ENCODE data around the gene TNFRSF19. TPM values are rescaled to one million over a fixed set of nuclear protein-coding genes. Genes with fewer than 3 reads are reported as not detected.

The TNFRSF19 gene
- total RNA-seq, 2 donors from 2014 or later: 0.28 TPM; not detected in 1

DNA sequence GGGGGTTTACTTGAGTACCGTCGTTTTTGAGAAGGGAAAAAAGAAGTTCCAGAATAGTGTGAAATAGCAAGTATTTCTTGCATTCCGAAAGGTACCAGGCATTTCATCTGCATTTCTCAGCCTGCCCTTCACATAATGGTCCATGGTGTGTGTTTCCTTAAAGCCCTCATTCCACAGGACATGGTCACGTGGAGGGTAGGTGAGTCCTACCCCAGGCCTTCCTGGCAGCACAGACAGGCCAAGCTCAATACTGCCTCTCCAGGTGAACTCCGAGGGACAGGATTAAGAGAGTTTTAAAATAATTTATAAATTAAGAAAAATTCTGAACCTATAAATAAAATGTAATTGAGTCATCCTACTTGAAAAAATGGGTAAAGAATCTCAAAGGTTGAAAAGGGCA is 64.7 kb downstream of the TNFRSF19 start:
- H3K27me3 Mint-ChIP-seq: peaks cover 4% of the 10 kb centered on the region
- no peak for ATAC-seq (replicated peaks)
- H3K4me1 Mint-ChIP-seq: no peaks in the 10 kb centered on the region
- no peaks in the 10 kb centered on the region for H3K36me3 Mint-ChIP-seq (ENCODE audit: low read depth)
- no peak overlapping the region for H3K4me3 Mint-ChIP-seq
- H3K9me3 Mint-ChIP-seq: no peaks in the 10 kb centered on the region
- H3K27ac Mint-ChIP-seq: no peak overlapping the region

DNA sequence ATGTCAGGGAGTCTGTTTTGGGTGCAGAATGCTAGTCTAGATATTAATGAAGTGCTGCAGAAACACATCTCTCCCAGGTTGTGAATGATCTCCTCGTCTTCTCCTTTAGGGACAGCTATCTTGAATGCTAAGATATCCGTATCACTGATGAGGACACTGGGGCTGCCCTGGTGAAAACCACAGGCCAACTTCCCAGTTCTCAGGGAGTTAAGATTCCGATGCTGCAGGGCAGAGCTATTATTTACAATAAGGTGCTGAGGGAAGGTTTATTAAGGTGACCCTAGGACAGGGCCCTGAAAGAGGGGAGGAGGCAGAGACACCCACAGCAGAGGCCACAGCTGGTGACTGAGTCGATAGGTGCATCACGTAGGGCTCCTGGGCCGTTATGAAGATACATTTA is 66.1 kb downstream of the TNFRSF19 start:
- Mint-ChIP-seq H3K27ac (no peak overlapping the region), H3K4me3 (no peak overlapping the region), H3K27me3 (peaks cover 4% of the 10 kb centered on the region), H3K36me3 (ENCODE audit: low read depth) (no peaks in the 10 kb centered on the region), H3K9me3 (no peaks in the 10 kb centered on the region), H3K4me1 (no peaks in the 10 kb centered on the region)
- ATAC-seq (replicated peaks): no peak

DNA sequence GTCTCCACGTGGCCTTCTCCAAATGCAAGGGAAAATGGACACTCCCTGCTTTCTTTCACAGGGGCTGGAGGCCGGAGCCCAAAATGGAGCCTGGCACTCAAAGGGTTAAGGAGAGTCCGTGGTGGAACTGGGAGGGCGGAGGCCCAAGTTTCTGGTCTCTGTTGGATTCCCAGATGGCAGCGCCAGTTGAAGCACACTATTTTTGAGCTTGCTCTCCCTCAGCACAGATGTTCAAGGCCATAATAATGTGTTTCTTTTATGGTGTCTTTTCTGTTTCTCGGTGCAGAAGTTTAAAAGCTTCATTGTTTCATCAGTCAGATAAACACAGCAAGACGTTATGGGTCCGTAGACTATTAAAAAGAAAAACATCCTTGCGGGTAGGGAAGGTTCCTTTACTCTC is 67.6 kb downstream of the TNFRSF19 start:
- Mint-ChIP-seq H3K4me3 (no peak overlapping the region), H3K36me3 (ENCODE audit: low read depth) (no peaks in the 10 kb centered on the region), H3K27me3 (no peaks in the 10 kb centered on the region), H3K4me1 (no peaks in the 10 kb centered on the region), H3K27ac (no peak overlapping the region), H3K9me3 (no peaks in the 10 kb centered on the region)
- no peak for ATAC-seq (replicated peaks)

DNA sequence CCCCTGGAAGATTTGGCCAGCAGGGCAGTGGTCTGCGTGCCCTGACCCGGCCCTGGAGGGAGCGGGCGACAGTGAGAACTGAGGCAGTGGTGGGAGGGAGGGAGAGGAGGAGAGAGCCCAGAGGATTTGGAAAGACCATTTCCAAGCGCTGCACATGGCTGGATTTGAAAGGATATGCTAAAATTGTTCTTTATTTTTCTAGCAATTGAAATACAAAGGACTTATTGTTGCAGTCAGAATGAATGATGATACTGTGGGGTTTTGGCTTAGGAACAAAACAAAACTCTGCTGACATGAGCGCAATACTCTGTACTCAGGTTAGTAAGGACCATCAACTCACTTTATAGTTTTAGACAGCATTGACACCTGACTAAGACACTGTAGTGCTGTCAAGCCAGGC is 69.5 kb downstream of the TNFRSF19 start:
- H3K4me1 Mint-ChIP-seq: no peaks in the 10 kb centered on the region
- no peaks in the 10 kb centered on the region for H3K27me3 Mint-ChIP-seq
- no peak overlapping the region for H3K27ac Mint-ChIP-seq
- H3K36me3 Mint-ChIP-seq (ENCODE audit: low read depth): no peaks in the 10 kb centered on the region
- H3K9me3 Mint-ChIP-seq: no peaks in the 10 kb centered on the region
- ATAC-seq (replicated peaks): no peak
- H3K4me3 Mint-ChIP-seq: no peak overlapping the region

DNA sequence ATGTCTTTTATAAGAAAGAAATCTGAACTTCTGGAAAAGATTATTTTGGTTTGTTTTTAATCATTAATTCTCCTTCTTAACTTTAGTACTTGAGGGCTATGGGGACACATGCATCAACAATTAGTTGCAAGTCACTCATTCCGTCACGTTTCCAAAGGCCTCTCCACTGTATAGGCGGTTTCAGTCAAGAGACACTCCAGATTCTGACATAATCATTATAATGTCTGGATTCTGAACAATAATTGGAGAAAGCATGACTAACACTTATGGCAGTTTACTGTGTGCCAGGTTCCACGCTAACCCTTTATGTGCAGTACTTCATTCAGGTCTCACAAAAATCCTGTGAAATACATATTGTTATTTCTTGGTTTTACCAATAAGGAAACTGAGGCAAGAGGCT is 71.9 kb downstream of the TNFRSF19 start:
- Mint-ChIP-seq H3K27ac (no peak overlapping the region), H3K36me3 (ENCODE audit: low read depth) (no peaks in the 10 kb centered on the region), H3K4me1 (no peaks in the 10 kb centered on the region), H3K4me3 (no peak overlapping the region), H3K9me3 (no peaks in the 10 kb centered on the region), H3K27me3 (no peaks in the 10 kb centered on the region)
- ATAC-seq (replicated peaks): no peak

GRCh38 chr13:23643338-23644125 is 73.3 kb downstream of the TNFRSF19 start:
- H3K36me3 Mint-ChIP-seq (ENCODE audit: low read depth): no peaks in the 10 kb centered on the region
- ATAC-seq (replicated peaks): peak; percentile 35
- peaks cover 2% of the 10 kb centered on the region for H3K27me3 Mint-ChIP-seq
- H3K4me3 Mint-ChIP-seq: no peak overlapping the region
- no peaks in the 10 kb centered on the region for H3K9me3 Mint-ChIP-seq
- no peak overlapping the region for H3K27ac Mint-ChIP-seq
- H3K4me1 Mint-ChIP-seq: no peaks in the 10 kb centered on the region

DNA sequence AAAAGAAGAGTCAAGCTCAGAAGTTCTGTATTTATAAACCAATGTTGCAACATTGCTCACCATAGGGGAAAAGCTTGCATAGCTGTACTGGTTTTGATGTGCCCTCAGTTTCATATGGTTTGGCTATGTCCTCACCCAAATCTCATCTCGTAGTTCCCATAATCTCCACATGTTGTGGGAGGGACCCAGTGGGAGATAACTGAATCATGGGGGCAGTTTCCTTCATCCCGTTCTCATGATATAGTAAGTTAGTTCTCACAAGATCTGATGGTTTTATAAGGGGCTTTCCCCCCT is 73.9 kb downstream of the TNFRSF19 start:
- Mint-ChIP-seq H3K27ac (no peak overlapping the region), H3K36me3 (ENCODE audit: low read depth) (no peaks in the 10 kb centered on the region)
- peak; percentile 34 for ATAC-seq (replicated peaks)

DNA sequence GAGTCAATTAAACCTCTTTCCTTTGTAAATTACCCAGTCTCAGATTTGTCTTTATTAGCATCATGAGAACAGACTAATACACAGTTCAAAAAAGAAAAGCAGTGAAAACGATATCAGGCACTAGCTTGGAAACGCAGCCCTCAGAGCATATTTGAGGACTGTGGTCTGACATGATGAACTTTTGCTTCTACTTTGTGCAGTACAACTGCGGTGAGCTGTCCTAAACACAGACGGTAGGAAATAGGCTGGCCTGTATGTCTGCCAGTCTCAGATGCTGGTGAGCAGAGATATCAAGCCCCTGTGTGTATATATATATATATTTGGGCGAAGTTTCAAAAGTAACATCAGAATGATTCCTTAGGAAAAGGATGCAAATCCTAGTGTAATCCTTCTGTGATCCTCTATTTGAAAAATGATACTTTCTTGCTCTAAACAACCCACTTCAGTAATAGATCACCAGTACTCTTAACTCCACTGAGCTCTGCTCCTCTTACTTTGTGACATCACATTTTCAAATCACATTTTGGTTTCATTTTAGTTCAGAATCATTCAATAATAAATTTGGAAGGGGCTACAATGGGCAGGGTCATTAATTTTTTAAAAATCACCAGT is 74.4 kb downstream of the TNFRSF19 start:
- Mint-ChIP-seq H3K27ac (no peak overlapping the region), H3K4me1 (no peaks in the 10 kb centered on the region), H3K36me3 (ENCODE audit: low read depth) (no peaks in the 10 kb centered on the region), H3K9me3 (no peaks in the 10 kb centered on the region), H3K27me3 (peaks cover 11% of the 10 kb centered on the region), H3K4me3 (no peak overlapping the region)
- no peak for ATAC-seq (replicated peaks)

More for the DNA sequence above, 73.9 kb downstream of the TNFRSF19 start:
- Mint-ChIP-seq H3K4me3 (no peak overlapping the region), H3K27me3 (peaks cover 6% of the 10 kb centered on the region), H3K9me3 (no peaks in the 10 kb centered on the region), H3K4me1 (no peaks in the 10 kb centered on the region)

DNA sequence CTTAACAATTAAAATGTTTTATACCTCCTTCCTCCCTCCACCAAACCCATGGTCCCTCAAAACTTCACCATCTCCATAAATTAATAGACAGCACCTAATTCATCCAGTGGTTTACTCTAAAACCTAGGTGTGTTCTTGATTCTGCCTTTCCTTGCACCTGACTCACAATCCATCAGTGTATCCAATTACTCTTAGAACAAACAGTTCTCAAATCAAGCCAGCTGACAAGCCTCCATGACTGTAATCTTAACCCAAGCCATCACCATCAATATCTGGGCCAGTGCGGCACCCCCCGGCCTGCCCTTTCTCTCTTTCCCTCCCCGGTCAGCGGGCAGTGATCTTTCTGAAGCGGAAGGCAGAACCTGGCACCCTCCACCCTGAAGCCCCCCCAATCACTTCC is 75.6 kb downstream of the TNFRSF19 start:
- H3K4me3 Mint-ChIP-seq: no peak overlapping the region
- no peaks in the 10 kb centered on the region for H3K9me3 Mint-ChIP-seq
- H3K27ac Mint-ChIP-seq: no peak overlapping the region
- H3K27me3 Mint-ChIP-seq: peaks cover 19% of the 10 kb centered on the region
- no peaks in the 10 kb centered on the region for H3K36me3 Mint-ChIP-seq (ENCODE audit: low read depth)
- no peak for ATAC-seq (replicated peaks)
- H3K4me1 Mint-ChIP-seq: no peaks in the 10 kb centered on the region

- ATAC-seq (replicated peaks): no peak
- Mint-ChIP-seq H3K27me3 (peaks cover 30% of the 10 kb centered on the region), H3K9me3 (no peaks in the 10 kb centered on the region), H3K4me1 (no peaks in the 10 kb centered on the region), H3K27ac (no peak overlapping the region), H3K4me3 (no peak overlapping the region), H3K36me3 (ENCODE audit: low read depth) (no peaks in the 10 kb centered on the region)
These were observed 81.2 kb downstream of the TNFRSF19 start for GRCh38 chr13:23651439-23651838.

DNA sequence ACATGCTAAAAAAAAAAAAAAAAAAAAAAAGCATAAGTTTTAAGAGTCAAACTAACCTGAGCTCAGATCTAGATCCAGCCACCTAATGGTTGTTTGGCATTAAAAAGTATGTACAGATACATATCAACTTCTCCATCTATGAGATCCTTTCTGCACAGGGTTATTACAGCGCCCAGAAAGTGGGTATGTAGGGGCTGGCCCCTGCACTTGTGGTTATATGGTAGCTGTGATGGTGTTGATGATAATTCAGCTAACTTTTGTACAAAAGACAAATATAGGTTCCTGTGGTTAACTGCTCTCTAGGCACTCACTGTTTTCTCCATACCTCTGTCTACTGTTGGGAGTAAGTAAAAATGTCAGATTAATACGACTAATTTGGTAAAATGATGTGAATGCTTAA is 81.7 kb downstream of the TNFRSF19 start:
- Mint-ChIP-seq H3K36me3 (ENCODE audit: low read depth) (no peaks in the 10 kb centered on the region), H3K4me3 (no peak overlapping the region), H3K27ac (no peak overlapping the region), H3K27me3 (peaks cover 30% of the 10 kb centered on the region), H3K9me3 (no peaks in the 10 kb centered on the region), H3K4me1 (no peaks in the 10 kb centered on the region)
- ATAC-seq (replicated peaks): no peak

DNA sequence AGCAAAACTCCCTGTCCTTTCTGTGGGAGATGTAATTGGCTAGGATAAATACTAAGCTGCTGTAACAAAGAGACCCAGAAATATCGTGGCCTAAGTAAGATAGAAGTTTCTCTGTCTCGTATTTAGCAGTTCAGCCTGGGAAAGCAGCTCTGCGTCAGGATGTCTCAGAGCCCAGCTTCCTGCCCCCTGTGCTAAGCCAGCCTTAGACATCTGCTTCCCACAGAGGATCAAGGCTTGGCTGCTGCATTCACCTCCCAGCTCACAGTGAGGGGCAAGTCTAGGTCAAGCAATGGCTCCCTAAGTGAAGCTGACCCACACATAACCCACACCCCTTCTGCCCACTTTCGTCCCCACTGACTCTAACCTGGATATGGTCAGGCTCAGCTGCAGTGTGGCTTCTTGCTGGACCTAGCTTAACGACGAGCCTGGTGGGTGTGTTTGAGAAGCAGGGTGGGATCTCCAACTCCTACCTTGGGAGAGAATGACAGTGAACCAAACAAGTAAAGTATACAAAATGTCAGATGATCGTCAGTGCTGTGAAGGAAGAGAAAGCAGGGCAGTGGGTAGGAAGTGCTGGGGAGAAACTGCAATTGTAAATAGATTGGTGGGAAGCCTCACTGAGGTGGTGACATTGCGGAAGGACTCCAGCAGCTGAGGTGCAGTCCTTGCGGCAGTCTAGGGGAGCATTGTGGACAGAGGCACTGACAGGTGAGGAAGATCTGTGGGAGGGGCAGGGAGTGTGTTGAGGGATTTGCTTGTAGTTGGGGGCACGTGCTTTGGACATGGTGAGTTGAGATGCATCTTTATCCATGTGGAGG is 82.9 kb downstream of the TNFRSF19 start:
- Mint-ChIP-seq H3K36me3 (ENCODE audit: low read depth) (no peaks in the 10 kb centered on the region), H3K4me1 (no peaks in the 10 kb centered on the region), H3K27ac (no peak overlapping the region), H3K27me3 (peaks cover 30% of the 10 kb centered on the region), H3K9me3 (no peaks in the 10 kb centered on the region), H3K4me3 (no peak overlapping the region)
- no peak for ATAC-seq (replicated peaks)

- no peak for ATAC-seq (replicated peaks)
- no peaks in the 10 kb centered on the region for H3K9me3 Mint-ChIP-seq
- H3K27me3 Mint-ChIP-seq: peaks cover 22% of the 10 kb centered on the region
- H3K36me3 Mint-ChIP-seq (ENCODE audit: low read depth): no peaks in the 10 kb centered on the region
- no peaks in the 10 kb centered on the region for H3K4me1 Mint-ChIP-seq
- no peak overlapping the region for H3K27ac Mint-ChIP-seq
- no peak overlapping the region for H3K4me3 Mint-ChIP-seq
These were observed 84.2 kb downstream of the TNFRSF19 start for GRCh38 chr13:23654111-23655110.

DNA sequence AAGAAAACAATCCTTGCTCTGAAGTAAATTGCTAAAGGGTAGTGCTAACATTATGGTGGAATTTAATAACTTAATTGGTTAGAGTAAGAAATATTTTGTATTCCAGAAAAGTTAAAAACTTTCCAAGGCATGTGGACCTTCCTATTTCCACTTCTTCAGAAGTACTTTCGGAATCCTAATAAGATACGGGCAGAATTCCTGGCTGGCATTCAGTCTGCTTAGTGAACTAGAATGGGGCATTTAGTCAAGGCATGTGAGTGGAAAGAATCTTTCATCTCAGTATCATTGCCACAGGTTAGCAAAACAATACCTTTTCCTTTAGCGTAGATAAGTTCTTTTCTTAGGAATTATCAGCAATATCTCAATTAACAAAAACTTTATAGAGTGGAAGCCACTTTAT is 85.1 kb downstream of the TNFRSF19 start:
- Mint-ChIP-seq H3K4me1 (no peaks in the 10 kb centered on the region), H3K4me3 (no peak overlapping the region), H3K36me3 (ENCODE audit: low read depth) (no peaks in the 10 kb centered on the region), H3K9me3 (no peaks in the 10 kb centered on the region), H3K27me3 (peaks cover 13% of the 10 kb centered on the region), H3K27ac (no peak overlapping the region)
- no peak for ATAC-seq (replicated peaks)
